ENCODE data around the gene PRDX5.

- TF ChIP-seq, protein P1, sequence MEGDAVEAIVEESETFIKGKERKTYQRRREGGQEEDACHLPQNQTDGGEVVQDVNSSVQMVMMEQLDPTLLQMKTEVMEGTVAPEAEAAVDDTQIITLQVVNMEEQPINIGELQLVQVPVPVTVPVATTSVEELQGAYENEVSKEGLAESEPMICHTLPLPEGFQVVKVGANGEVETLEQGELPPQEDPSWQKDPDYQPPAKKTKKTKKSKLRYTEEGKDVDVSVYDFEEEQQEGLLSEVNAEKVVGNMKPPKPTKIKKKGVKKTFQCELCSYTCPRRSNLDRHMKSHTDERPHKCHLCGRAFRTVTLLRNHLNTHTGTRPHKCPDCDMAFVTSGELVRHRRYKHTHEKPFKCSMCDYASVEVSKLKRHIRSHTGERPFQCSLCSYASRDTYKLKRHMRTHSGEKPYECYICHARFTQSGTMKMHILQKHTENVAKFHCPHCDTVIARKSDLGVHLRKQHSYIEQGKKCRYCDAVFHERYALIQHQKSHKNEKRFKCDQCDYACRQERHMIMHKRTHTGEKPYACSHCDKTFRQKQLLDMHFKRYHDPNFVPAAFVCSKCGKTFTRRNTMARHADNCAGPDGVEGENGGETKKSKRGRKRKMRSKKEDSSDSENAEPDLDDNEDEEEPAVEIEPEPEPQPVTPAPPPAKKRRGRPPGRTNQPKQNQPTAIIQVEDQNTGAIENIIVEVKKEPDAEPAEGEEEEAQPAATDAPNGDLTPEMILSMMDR (IDR thresholded peaks at IDR 0.05), result no peak
- TF ChIP-seq POLR2A (IDR thresholded peaks at IDR 0.05) (no peak), POLR2AphosphoS5 (IDR thresholded peaks at IDR 0.05) (no peak)
These were observed 13.0 kb downstream of the PRDX5 start for GRCh38 chr11:64330888-64331287.
